Neuronal stem cell (in vitro differentiated cells): ENCODE data around the gene PRKCE.

Source experiments
- DNase-seq: peaks from one replicate; pipeline ENCODE4 v3.0.0-alpha.2; 2013; ENCODE audit warnings: low spot score
- H2AFZ ChIP-seq: one replicate; pipeline ENCODE4 v1.6.1; 2013; ENCODE audit warnings: mild to moderate bottlenecking, low read length, inconsistent platforms
- H2AK5ac ChIP-seq: 2 replicates; pipeline ENCODE4 v1.6.1; 2013; ENCODE audit warnings: low read depth, mild to moderate bottlenecking, inconsistent platforms, low read length, moderate library complexity, mixed read lengths
- H2BK120ac ChIP-seq: 2 replicates; pipeline ENCODE4 v1.6.1; 2013; ENCODE audit warnings: low read depth, mild to moderate bottlenecking, inconsistent platforms, low read length, moderate library complexity, mixed read lengths
- H2BK12ac ChIP-seq: one replicate; pipeline ENCODE4 v1.6.1; 2013; ENCODE audit warnings: low read length, inconsistent platforms
- H2BK15ac ChIP-seq: 2 replicates; pipeline ENCODE4 v1.6.1; 2013; ENCODE audit warnings: mild to moderate bottlenecking, low read length, inconsistent platforms, mixed read lengths
- H2BK5ac ChIP-seq: one replicate; pipeline ENCODE4 v1.6.1; 2013; ENCODE audit warnings: inconsistent platforms, mild to moderate bottlenecking, low read length, moderate library complexity
- H3K14ac ChIP-seq: one replicate; pipeline ENCODE4 v1.6.1; 2013; ENCODE audit warnings: low read length, inconsistent platforms
- H3K18ac ChIP-seq: 2 replicates; pipeline ENCODE4 v1.6.1; 2013; ENCODE audit warnings: low read length, inconsistent platforms
- H3K23ac ChIP-seq: 2 replicates; pipeline ENCODE4 v1.6.1; 2013; ENCODE audit warnings: low read depth, mild to moderate bottlenecking, mixed read lengths, low read length, inconsistent platforms; ENCODE audit not compliant: poor library complexity
- H3K27ac ChIP-seq: replicated peaks from 3 replicates; pipeline ENCODE4 v1.5.1; 2013; ENCODE audit warnings: low read length, inconsistent platforms
- H3K27me3 ChIP-seq, 3 experiments: 2 replicates each; pipeline ENCODE4 v1.6.1; 2013; ENCODE audit warnings: low read length in 3 of 3, mild to moderate bottlenecking in 2 of 3, inconsistent platforms in 1 of 3, low read depth in 1 of 3, mixed read lengths in 1 of 3, moderate library complexity in 1 of 3; ENCODE audit not compliant: control insufficient read depth in 3 of 3, insufficient read depth in 3 of 3
- H3K36me3 ChIP-seq, 2 donors: replicated peaks in 1 of 2; 2 replicates each; pipeline ENCODE4 v1.6.1; 2013; ENCODE audit warnings: low read length in 2 of 2; ENCODE audit not compliant: control insufficient read depth in 2 of 2, insufficient read depth in 2 of 2
- H3K4ac ChIP-seq: 2 replicates; pipeline ENCODE4 v1.6.1; 2013; ENCODE audit warnings: inconsistent platforms, mild to moderate bottlenecking, low read length, moderate library complexity
- H3K4me1 ChIP-seq, 2 donors: 1 replicate in 1 of 2; 2 replicates in 1 of 2; pipeline ENCODE4 v1.6.1; 2013; ENCODE audit warnings: low read length in 2 of 2, low read depth in 1 of 2; ENCODE audit not compliant: control insufficient read depth in 2 of 2, insufficient read depth in 1 of 2
- H3K4me2 ChIP-seq: one replicate; pipeline ENCODE4 v1.6.1; 2013; ENCODE audit warnings: mild to moderate bottlenecking, low read length, inconsistent platforms; ENCODE audit not compliant: insufficient read depth, poor library complexity, severe bottlenecking
- H3K4me3 ChIP-seq, 2 donors: 2 replicates each; pipeline ENCODE4 v1.5.1; 2013; ENCODE audit warnings: low read length in 2 of 2, mild to moderate bottlenecking in 2 of 2, inconsistent platforms in 1 of 2, moderate library complexity in 1 of 2
- H3K79me1 ChIP-seq: one replicate; pipeline ENCODE4 v1.6.1; 2013; ENCODE audit warnings: low read depth, mild to moderate bottlenecking, inconsistent platforms, low read length, moderate library complexity
- H3K9ac ChIP-seq: one replicate; pipeline ENCODE4 v1.6.1; 2013; ENCODE audit warnings: mild to moderate bottlenecking, low read depth, low read length, inconsistent platforms; ENCODE audit not compliant: poor library complexity
- H3K9me3 ChIP-seq, 2 donors: replicated peaks in 1 of 2; 2 replicates each; pipeline versions ENCODE3 to v1.6.1; 2013; ENCODE audit warnings: low read length in 2 of 2, mild to moderate bottlenecking in 2 of 2, inconsistent platforms in 1 of 2, low read depth in 1 of 2, mixed read lengths in 1 of 2, moderate library complexity in 1 of 2; ENCODE audit not compliant: control insufficient read depth in 2 of 2, insufficient read depth in 1 of 2
- H4K8ac ChIP-seq: one replicate; pipeline ENCODE4 v1.6.1; 2013; ENCODE audit warnings: low read depth, mild to moderate bottlenecking, inconsistent platforms, low read length, moderate library complexity
- H4K91ac ChIP-seq: one replicate; pipeline ENCODE4 v1.6.1; 2013; ENCODE audit warnings: low read length, low read depth, mild to moderate bottlenecking, inconsistent platforms; ENCODE audit not compliant: poor library complexity
- WGBS, 2 donors: extraction: QIAGEN DNeasy Blood & Tissue Kit; methylation state at CpG; one replicate each; pipeline ENCODE4 v1.1.7; 2013; ENCODE audit warnings: missing lambda C conversion rate in 2 of 2, mixed read lengths in 1 of 2; ENCODE audit not compliant: insufficient read length in 2 of 2, insufficient replicate concordance in 1 of 2; ENCODE audit errors: extremely low coverage in 2 of 2; 5-methylcytosine and 5-hydroxymethylcytosine counted together

Gene PRKCE

DNA sequence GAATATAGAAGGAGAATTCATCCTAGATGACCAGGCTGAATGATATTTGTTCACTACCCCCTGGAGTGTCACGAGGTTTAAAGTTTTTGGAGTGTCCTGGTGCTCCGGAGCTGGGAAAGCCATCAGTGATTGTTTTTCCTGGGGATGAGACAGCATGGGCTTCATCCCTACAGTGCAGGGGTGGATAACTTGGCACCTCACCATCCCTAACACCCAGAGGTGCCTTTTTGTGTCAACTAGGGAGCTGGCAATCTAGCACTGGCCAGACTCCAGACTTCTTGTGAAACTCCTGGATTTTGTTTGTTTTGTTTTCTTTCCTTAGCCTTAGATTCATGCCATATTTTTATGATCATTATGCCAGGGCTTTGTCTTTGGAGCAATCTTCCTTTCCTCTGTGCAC lies 164.8 kb downstream of the PRKCE start:
- no peak overlapping the region for H2AK5ac ChIP-seq
- no peak overlapping the region for H2BK120ac ChIP-seq
- no peak for DNase-seq
- H2BK15ac ChIP-seq, result no peak overlapping the region
- no peak overlapping the region for H3K18ac ChIP-seq
- H2BK5ac ChIP-seq, result no peak overlapping the region
- no peak overlapping the region for H3K14ac ChIP-seq
- H4K8ac ChIP-seq, result no peak overlapping the region
- H3K27me3 ChIP-seq, result no peaks in the 10 kb centered on the region
- no peak overlapping the region for H2AFZ ChIP-seq
- H3K23ac ChIP-seq, result no peak overlapping the region
- no peak overlapping the region for H3K27ac ChIP-seq
- no peak overlapping the region for H3K9ac ChIP-seq
- H3K4me3 ChIP-seq, result no peak overlapping the region
- peaks cover 0 to 3% of the 10 kb centered on the region in 2 donors for H3K9me3 ChIP-seq
- no CpG with 5 or more reads among the region's 2 CpGs for WGBS, 2 donors
- no peak overlapping the region for H3K4me2 ChIP-seq
- no peak overlapping the region for H2BK12ac ChIP-seq
- H3K36me3 ChIP-seq, result no peaks in the 10 kb centered on the region
- peaks cover 11 to 16% of the 10 kb centered on the region in 2 donors for H3K4me1 ChIP-seq
- H4K91ac ChIP-seq, result no peak overlapping the region
- no peak overlapping the region for H3K4ac ChIP-seq
- H3K79me1 ChIP-seq, result no peaks in the 10 kb centered on the region

DNA sequence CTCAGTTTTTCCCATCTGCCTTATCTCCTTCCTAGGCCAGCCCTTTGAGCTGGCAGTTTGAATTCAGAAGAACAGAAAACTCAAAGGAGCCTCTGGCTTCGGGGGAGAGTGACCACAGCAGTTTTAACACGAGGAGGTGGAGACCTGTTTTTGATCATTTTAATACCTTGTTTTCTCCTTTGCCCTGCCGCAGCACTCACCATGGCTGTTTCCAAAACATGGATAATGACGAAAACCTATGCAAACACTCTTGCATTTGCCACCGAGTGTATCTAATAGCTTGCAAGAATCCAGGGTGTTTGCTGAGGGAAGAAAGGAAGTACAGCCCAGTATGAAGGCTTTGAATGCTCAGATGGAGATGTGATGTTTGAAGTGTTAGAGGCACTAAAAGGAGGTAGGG lies 167.1 kb downstream of the PRKCE start:
- no peak for DNase-seq
- Histone ChIP-seq H3K23ac (no peak overlapping the region), H3K27ac (no peak overlapping the region), H4K8ac (no peak overlapping the region), H3K4me2 (no peak overlapping the region), H2BK12ac (no peak overlapping the region), H3K4ac (no peak overlapping the region), H2BK15ac (no peak overlapping the region), H3K36me3 (no peaks in the 10 kb centered on the region), H2BK120ac (no peak overlapping the region), H3K4me3 (no peak overlapping the region), H3K27me3 (no peaks in the 10 kb centered on the region), H3K79me1 (no peaks in the 10 kb centered on the region), H3K4me1 (peaks cover under 1 to 13% of the 10 kb centered on the region in 2 donors), H3K18ac (no peak overlapping the region), H2AFZ (no peak overlapping the region), H3K14ac (no peak overlapping the region), H2AK5ac (no peak overlapping the region), H2BK5ac (no peak overlapping the region), H3K9me3 (peaks cover 0 to 3% of the 10 kb centered on the region in 2 donors), H3K9ac (no peak overlapping the region), H4K91ac (no peak overlapping the region)
- WGBS, 2 donors, result no CpG with 5 or more reads among the region's 5 CpGs

DNA sequence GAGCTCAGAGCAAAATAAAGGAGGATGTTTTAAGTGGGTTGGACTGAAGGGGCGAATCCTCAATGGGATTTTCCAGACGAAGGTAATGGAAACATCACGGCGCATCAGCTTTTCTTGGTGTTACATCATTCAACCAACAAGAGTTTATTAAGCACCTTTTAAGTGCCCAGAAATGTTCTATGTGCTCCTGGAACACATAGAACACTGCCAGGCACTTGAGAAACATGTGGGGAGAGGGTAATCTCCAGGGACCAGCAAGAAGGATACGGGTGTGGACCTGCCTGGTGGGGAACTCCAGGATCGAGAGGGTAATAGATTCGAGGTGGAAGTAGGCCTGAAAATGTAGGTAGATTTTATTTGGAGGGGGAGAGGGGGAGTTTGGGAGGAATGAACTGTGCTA lies 168.6 kb downstream of the PRKCE start:
- no peak overlapping the region for H2BK15ac ChIP-seq
- H4K8ac ChIP-seq, result no peak overlapping the region
- H3K18ac ChIP-seq, result no peak overlapping the region

DNA sequence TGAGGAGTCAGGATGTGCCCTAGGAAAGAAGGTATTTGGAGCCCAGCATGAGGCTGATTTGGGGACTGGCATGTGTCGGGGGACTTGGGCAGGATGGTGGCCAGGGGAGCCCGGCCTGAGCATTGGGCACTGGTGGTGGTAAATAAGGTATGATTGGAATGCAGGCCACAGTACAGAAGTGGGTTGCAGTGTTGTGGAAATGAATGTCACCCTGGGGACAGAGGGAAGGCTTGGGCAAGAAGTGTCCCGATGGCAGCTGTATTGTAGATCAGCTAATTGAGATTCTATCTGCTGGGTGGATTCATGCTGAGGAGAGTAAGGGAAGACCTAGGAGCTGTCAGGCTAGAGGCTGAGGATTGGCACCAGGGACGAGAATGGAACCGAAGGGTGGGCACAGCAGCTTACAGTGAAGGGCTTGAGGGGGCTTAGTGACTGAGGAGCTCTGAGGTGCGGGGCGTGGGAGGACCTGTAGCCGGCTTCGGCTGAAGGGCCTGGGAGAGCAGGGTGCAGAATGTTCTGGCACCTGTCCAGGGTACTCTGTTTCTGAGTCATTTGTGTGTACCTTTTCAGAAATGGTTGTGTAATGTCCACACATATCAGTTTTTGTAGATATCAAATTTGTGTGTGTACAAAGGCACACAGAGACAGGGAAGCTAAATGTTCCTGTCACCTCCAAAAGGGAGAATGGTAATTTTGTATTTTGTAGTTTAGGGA lies 170.2 kb downstream of the PRKCE start:
- peaks cover 0 to 3% of the 10 kb centered on the region in 2 donors for H3K9me3 ChIP-seq
- H2BK120ac ChIP-seq, result peak overlapping the region; percentile 3
- no peak overlapping the region for H3K4ac ChIP-seq
- H2AK5ac ChIP-seq, result no peak overlapping the region
- no peak overlapping the region for H3K4me3 ChIP-seq
- no peaks in the 10 kb centered on the region for H3K36me3 ChIP-seq
- no peak overlapping the region for H2BK15ac ChIP-seq
- no CpG with 5 or more reads among the region's 9 CpGs for WGBS, 2 donors
- peak overlapping the region; percentile 19 for H3K18ac ChIP-seq
- no peak overlapping the region for H4K91ac ChIP-seq
- no peak overlapping the region for H2AFZ ChIP-seq
- no peak for DNase-seq
- H3K27me3 ChIP-seq, result no peaks in the 10 kb centered on the region
- no peak overlapping the region for H2BK5ac ChIP-seq
- H3K14ac ChIP-seq, result no peak overlapping the region
- H2BK12ac ChIP-seq, result no peak overlapping the region
- no peak overlapping the region for H3K23ac ChIP-seq
- H3K4me1 ChIP-seq, result peaks cover 0 to 10% of the 10 kb centered on the region in 2 donors
- no peak overlapping the region for H3K4me2 ChIP-seq
- H3K79me1 ChIP-seq, result no peaks in the 10 kb centered on the region
- H4K8ac ChIP-seq, result no peak overlapping the region
- no peak overlapping the region for H3K9ac ChIP-seq
- no peak overlapping the region for H3K27ac ChIP-seq

More for the DNA sequence above, 168.6 kb downstream of the PRKCE start:
- Histone ChIP-seq H3K27me3 (no peaks in the 10 kb centered on the region), H2BK12ac (no peak overlapping the region), H3K9me3 (peaks cover 0 to 3% of the 10 kb centered on the region in 2 donors), H2AK5ac (no peak overlapping the region), H3K27ac (no peak overlapping the region), H2AFZ (no peak overlapping the region), H3K4me3 (no peak overlapping the region), H3K23ac (no peak overlapping the region), H3K9ac (no peak overlapping the region), H3K14ac (no peak overlapping the region), H3K79me1 (no peaks in the 10 kb centered on the region), H2BK120ac (no peak overlapping the region), H2BK5ac (no peak overlapping the region), H4K91ac (no peak overlapping the region), H3K36me3 (no peaks in the 10 kb centered on the region), H3K4me2 (no peak overlapping the region), H3K4me1 (peaks cover 0 to 13% of the 10 kb centered on the region in 2 donors), H3K4ac (no peak overlapping the region)
- DNase-seq, result no peak
- 100% methylated on average over 1 of the region's 7 CpGs; no CpG with 5 or more reads in 1 of the 2 donors for WGBS, 2 donors
